PC-3 (cell line): Measurements from ENCODE around the gene QPCT. TPM values are rescaled to one million over a fixed set of nuclear protein-coding genes. Genes with fewer than 3 reads are reported as not detected.

Experiments
- ATAC-seq: fragments of 200-7000 bp; cut with Tn5 transposase; 2 replicates; pipeline ENCODE4 v1.9.1; 2020; ENCODE audit warnings: mild to moderate bottlenecking, moderate library complexity
- BruUV-seq: library from RNA; stranded (reverse); fragments of 400-500 nt; replicated peaks from 2 replicates; lab custom pipeline; 2021; lab: Mats Ljungman, UMichigan
- CTCF ChIA-PET: fragments of 300-600 bp; sonication (Branson Sonifier 250); formaldehyde crosslinking; loops from one replicate; lab custom pipeline; 2022; ENCODE audit warnings: antibody characterized with exemption; lab: Charles Lee
- POLR2A ChIA-PET: fragments of 300-600 bp; sonication (Branson Sonifier 250); formaldehyde crosslinking; loops from one replicate; lab custom pipeline; 2022; ENCODE audit warnings: antibody characterized with exemption; ENCODE audit not compliant: unreplicated experiment; lab: Charles Lee
- DNase-seq: peaks from one replicate; pipeline ENCODE4 v3.0.0-alpha.2; 2015
- H2AFZ ChIP-seq: fragments of 300-600 bp; sonication (generic); 2 replicates; pipeline ENCODE4 v1.6.0; 2016; ENCODE audit warnings: antibody characterized with exemption, low read length
- H3F3A ChIP-seq: fragments of 300-600 bp; sonication (generic); one replicate; pipeline ENCODE4 v1.6.0; 2017; ENCODE audit warnings: antibody characterized with exemption, low read length, control low read depth, mild to moderate bottlenecking; ENCODE audit not compliant: unreplicated experiment
- H3K27ac ChIP-seq: fragments of 300-600 bp; sonication (generic); 2 replicates; pipeline ENCODE4 v1.5.1; 2016; ENCODE audit warnings: mild to moderate bottlenecking, low read length
- H3K27me3 ChIP-seq: fragments of 300-600 bp; sonication (generic); 2 replicates; pipeline ENCODE4 v1.6.1; 2016; ENCODE audit warnings: low read length, mixed read lengths
- H3K36me3 ChIP-seq: fragments of 300-600 bp; sonication (generic); 2 replicates; pipeline ENCODE4 v1.6.1; 2016; ENCODE audit warnings: low read depth, mixed run types, low read length, mixed read lengths
- H3K4me1 ChIP-seq: fragments of 300-600 bp; sonication (generic); 2 replicates; pipeline ENCODE4 v1.5.1; 2016; ENCODE audit warnings: low read length; ENCODE audit not compliant: insufficient read depth
- H3K4me2 ChIP-seq: fragments of 300-600 bp; sonication (generic); 2 replicates; pipeline ENCODE4 v1.6.0; 2016; ENCODE audit warnings: low read length
- H3K4me3 ChIP-seq: fragments of 300-600 bp; sonication (generic); 2 replicates; pipeline ENCODE4 v1.5.1; 2016; ENCODE audit warnings: mild to moderate bottlenecking, low read length, mixed read lengths
- H3K79me2 ChIP-seq: fragments of 300-600 bp; sonication (generic); 2 replicates; pipeline ENCODE4 v1.6.1; 2017; ENCODE audit warnings: low read length, mixed read lengths
- H3K9ac ChIP-seq: fragments of 300-600 bp; sonication (generic); 2 replicates; pipeline ENCODE4 v1.6.0; 2016; ENCODE audit warnings: mild to moderate bottlenecking, low read length
- H3K9me2 ChIP-seq: fragments of 300-600 bp; sonication (generic); replicated peaks from 2 replicates; pipeline ENCODE4 v1.6.1; 2016; ENCODE audit warnings: mixed run types, low read length, mixed read lengths
- H3K9me3 ChIP-seq: fragments of 300-600 bp; sonication (generic); 2 replicates; pipeline ENCODE4 v1.6.1; 2016; ENCODE audit warnings: low read length, mixed read lengths
- H4K20me1 ChIP-seq: fragments of 300-600 bp; sonication (generic); 2 replicates; pipeline ENCODE4 v1.6.1; 2016; ENCODE audit warnings: low read length, mixed read lengths
- EZH2 ChIP-seq: fragments of 300-600 bp; sonication (generic); IDR thresholded peaks from one replicate; pipeline ENCODE4 v1.6.1; 2017; ENCODE audit warnings: antibody characterized with exemption, mild to moderate bottlenecking, low read length; ENCODE audit not compliant: unreplicated experiment
- EZH2phosphoT487 ChIP-seq: fragments of 300-600 bp; sonication (generic); IDR thresholded peaks from 2 replicates; pipeline ENCODE4 v1.6.1; 2018; ENCODE audit warnings: mild to moderate bottlenecking, antibody characterized with exemption, low read length, borderline replicate concordance
- intact Hi-C: fragments of 100-400 bp; cut with micrococcal nuclease; formaldehyde crosslinking; loops from 2 replicates; pipeline ENCODE4 v1.9.0; 2023
- total RNA-seq: library from RNA; depleted of rRNA; stranded (reverse); fragments of >200 nt; gene quantifications from 2 replicates; pipeline ENCODE4 v1.2.3, GENCODE V29; 2014
- TF ChIP-seq, protein P1 (sequence below): fragments of 300-600 bp; sonication (generic); conservative IDR thresholded peaks from 2 replicates; pipeline ENCODE4 v1.5.1; 2017; ENCODE audit warnings: antibody characterized with exemption, low read depth, mild to moderate bottlenecking, low read length

The QPCT gene
- total RNA-seq, 1 experiment from 2014 or later: not detected

DNA sequence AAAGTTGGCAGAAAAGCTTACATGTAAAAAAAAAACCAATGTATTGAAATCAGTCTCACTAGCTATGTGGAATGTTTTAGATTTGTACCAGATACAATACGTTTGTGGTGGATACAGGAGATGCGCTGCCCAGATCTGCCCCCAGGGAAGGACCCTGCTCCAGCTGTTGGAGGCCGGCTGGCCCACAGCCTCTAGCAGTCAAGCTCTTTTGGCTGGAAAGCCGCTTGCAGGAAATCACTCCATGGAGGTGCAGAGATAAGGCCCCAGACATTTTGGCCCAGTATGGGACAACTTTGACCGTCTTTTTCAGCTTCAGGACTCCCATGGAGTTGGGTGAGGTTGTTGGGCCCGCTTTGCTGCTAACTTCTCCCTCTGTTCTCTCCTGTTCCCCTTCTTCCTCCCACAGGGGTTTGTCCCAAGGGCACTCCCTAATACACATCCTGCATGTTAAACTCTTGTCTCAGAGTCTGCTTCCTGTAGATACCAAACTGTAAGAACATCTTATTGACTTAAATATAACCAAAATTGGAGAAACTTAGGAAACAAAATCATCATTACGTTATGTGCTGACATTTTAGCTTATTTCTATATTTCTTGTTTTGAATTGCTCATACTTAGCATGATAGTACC, 1.7 kb upstream of the QPCT start:
- TF ChIP-seq, protein P1, sequence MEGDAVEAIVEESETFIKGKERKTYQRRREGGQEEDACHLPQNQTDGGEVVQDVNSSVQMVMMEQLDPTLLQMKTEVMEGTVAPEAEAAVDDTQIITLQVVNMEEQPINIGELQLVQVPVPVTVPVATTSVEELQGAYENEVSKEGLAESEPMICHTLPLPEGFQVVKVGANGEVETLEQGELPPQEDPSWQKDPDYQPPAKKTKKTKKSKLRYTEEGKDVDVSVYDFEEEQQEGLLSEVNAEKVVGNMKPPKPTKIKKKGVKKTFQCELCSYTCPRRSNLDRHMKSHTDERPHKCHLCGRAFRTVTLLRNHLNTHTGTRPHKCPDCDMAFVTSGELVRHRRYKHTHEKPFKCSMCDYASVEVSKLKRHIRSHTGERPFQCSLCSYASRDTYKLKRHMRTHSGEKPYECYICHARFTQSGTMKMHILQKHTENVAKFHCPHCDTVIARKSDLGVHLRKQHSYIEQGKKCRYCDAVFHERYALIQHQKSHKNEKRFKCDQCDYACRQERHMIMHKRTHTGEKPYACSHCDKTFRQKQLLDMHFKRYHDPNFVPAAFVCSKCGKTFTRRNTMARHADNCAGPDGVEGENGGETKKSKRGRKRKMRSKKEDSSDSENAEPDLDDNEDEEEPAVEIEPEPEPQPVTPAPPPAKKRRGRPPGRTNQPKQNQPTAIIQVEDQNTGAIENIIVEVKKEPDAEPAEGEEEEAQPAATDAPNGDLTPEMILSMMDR: no peak
- TF ChIP-seq EZH2phosphoT487 (no peak), EZH2 (no peak)
- Histone ChIP-seq H3K27ac (no peak overlapping the region), H2AFZ (no peak overlapping the region), H3K4me3 (no peak overlapping the region), H3K4me2 (no peak overlapping the region), H3K4me1 (no peaks in the 10 kb centered on the region), H3F3A (no peaks in the 10 kb centered on the region), H3K9me2 (no peaks in the 10 kb centered on the region), H3K36me3 (no peaks in the 10 kb centered on the region), H3K27me3 (no peaks in the 10 kb centered on the region), H3K9ac (no peak overlapping the region), H3K79me2 (no peaks in the 10 kb centered on the region), H3K9me3 (no peaks in the 10 kb centered on the region), H4K20me1 (no peaks in the 10 kb centered on the region)
- ChIA-PET POLR2A (no interaction called here), CTCF (interaction anchor here (0.8 kb wide), 1 partner anchor 534 kb away, joined by 3 read pairs; no protein-coding TSS in a partner anchor)
- ATAC-seq (no peak), DNase-seq (no peak)
- BruUV-seq: no TSS peak
- intact Hi-C loops: loop anchor here (5.0 kb wide), 1 partner anchor 35 kb away; no protein-coding TSS in a partner anchor

DNA sequence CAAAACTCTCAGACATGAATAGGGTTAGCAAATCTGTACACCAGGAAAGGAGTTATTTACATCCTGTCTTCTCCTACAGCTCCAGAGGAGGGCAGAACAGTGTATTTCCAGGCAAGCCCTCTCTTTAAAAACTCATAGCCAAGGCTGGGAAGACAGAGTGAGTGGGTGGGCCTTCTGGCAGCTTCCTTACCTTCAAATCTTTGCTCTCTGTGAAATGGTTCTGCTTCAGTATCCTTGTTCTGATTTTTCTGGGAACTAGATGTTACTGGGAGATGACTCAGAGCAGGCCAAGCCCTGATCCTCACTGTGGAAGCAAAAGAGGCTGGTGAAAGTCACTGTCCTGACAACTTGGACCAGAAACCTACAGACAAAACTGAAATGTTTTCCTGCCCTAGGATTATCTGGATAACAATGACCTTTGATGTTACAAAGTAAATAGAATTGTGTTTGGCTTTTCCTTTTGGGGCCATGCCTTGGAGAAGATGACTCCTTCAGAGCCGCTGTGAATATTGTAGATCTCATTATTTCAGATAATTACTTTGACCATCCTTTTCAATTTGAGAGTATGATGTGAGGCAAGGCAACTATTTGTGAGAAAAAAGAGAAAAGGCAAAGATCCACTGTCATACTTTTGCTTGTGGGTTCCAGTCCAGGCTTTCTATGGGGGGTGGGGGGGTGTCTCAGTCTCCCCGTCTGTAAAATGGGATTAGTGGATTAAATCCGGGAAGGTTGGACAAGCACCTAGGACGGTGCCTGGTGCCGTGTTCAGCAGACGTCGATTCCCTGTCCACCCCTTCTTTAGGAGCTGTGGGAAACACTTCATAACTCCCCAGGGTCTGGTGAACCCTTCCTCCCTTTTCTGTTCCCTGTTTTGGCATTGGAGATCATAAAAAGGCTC, 644 bp upstream of the QPCT start:
- Histone ChIP-seq H3K9ac (no peak overlapping the region), H3K36me3 (no peaks in the 10 kb centered on the region), H3K27me3 (no peaks in the 10 kb centered on the region), H3K79me2 (no peaks in the 10 kb centered on the region), H3K4me1 (no peaks in the 10 kb centered on the region), H4K20me1 (no peaks in the 10 kb centered on the region), H2AFZ (no peak overlapping the region), H3K4me3 (no peak overlapping the region), H3K9me2 (no peaks in the 10 kb centered on the region), H3F3A (no peaks in the 10 kb centered on the region), H3K9me3 (no peaks in the 10 kb centered on the region), H3K27ac (no peak overlapping the region), H3K4me2 (no peak overlapping the region)
- intact Hi-C loops: loop anchor here (5.0 kb wide), 1 partner anchor 34 kb away; no protein-coding TSS in a partner anchor
- POLR2A ChIA-PET: no interaction called here
- peak; percentile 31 for DNase-seq
- ATAC-seq: peak; percentile 71
- CTCF ChIA-PET: interaction anchor here (0.8 kb wide), 1 partner anchor 533 kb away, joined by 3 read pairs; no protein-coding TSS in a partner anchor
- TF ChIP-seq, protein P1: peak; percentile 46
- TF ChIP-seq EZH2: no peak
- BruUV-seq: no TSS peak
